Measurements from ENCODE around the gene OR52N4.

OR52N4 gene

DNA sequence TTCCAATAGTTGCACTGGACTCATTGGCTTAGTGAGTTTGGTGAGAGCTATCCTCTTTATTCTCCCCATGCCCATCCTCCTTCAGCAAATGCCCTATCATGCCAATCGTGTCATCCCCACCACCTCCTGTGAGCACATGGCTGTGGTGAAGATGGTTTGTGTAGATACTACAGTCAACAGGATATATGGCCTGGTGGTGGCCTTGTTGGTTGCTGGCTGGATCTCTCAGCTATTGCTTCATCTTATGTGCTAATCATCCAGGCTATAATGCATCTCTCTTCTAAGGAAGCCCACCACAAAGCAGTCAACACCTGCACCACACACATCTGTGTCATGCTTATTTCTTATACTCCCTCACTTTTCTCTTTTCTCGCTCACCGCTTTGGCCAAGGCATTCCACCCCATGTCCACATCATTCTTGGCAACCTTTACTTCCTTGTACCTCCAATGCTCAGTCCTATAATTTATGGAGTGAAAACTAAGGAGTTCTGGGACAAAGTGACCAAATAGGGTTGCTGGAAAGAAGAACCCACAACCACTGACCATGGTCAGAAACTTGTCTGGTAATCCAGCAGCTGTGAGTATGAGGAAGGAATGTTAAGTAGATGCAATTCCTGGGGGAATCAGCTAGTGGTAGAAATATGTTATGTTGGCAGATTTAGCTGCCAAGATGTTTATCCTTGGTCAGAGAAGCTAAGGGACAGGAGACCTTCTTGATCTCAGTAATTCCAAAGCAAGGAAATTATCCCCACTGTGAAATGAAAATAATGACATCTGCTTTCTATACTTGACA lies 34.1 kb upstream of the OR52N4 start:
- TF ChIP-seq POLR2AphosphoS5 (IDR thresholded peaks at IDR 0.05; ENCODE audit: low read depth, low read length), result no peak
- no peak for TF ChIP-seq FOXP2 (optimal IDR thresholded peaks at IDR 0.05; ENCODE audit: borderline replicate concordance, extremely low read depth, extremely low read length, insufficient read depth)
- no peak for TF ChIP-seq SIN3A (IDR thresholded peaks at IDR 0.05; ENCODE audit: borderline replicate concordance, insufficient read depth, low read length)
- TF ChIP-seq, protein P1, sequence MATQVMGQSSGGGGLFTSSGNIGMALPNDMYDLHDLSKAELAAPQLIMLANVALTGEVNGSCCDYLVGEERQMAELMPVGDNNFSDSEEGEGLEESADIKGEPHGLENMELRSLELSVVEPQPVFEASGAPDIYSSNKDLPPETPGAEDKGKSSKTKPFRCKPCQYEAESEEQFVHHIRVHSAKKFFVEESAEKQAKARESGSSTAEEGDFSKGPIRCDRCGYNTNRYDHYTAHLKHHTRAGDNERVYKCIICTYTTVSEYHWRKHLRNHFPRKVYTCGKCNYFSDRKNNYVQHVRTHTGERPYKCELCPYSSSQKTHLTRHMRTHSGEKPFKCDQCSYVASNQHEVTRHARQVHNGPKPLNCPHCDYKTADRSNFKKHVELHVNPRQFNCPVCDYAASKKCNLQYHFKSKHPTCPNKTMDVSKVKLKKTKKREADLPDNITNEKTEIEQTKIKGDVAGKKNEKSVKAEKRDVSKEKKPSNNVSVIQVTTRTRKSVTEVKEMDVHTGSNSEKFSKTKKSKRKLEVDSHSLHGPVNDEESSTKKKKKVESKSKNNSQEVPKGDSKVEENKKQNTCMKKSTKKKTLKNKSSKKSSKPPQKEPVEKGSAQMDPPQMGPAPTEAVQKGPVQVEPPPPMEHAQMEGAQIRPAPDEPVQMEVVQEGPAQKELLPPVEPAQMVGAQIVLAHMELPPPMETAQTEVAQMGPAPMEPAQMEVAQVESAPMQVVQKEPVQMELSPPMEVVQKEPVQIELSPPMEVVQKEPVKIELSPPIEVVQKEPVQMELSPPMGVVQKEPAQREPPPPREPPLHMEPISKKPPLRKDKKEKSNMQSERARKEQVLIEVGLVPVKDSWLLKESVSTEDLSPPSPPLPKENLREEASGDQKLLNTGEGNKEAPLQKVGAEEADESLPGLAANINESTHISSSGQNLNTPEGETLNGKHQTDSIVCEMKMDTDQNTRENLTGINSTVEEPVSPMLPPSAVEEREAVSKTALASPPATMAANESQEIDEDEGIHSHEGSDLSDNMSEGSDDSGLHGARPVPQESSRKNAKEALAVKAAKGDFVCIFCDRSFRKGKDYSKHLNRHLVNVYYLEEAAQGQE (IDR thresholded peaks at IDR 0.05; ENCODE audit: insufficient read depth in 1 of 2, low read depth in 2 of 2, low read length in 2 of 2), result no peak
- TF ChIP-seq TAF1 (IDR thresholded peaks at IDR 0.05; ENCODE audit: borderline replicate concordance, insufficient read depth, low read length), result no peak

DNA sequence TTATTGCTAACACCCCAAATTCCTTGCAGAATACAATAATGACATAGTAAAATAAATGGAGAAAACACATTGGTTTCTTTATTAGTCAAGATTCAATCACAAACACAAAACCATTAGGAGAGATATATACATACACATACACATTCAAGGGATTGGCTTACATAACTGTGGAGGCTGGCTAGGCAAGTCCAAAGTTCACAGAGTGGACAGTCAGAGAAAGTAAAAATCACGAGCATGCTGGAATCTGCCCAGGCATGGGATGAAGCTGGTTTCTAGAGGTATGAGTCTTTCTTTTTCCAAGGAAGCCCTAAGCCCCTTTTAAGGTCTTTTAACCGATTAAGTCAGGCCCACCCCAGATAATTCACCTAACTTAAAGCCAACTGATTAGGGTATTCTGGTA lies 31.4 kb upstream of the OR52N4 start:
- no peak for TF ChIP-seq POLR2AphosphoS5 (IDR thresholded peaks at IDR 0.05; ENCODE audit: low read depth, low read length)
- no peak for TF ChIP-seq SIN3A (IDR thresholded peaks at IDR 0.05; ENCODE audit: borderline replicate concordance, insufficient read depth, low read length)
- TF ChIP-seq FOXP2 (optimal IDR thresholded peaks at IDR 0.05; ENCODE audit: borderline replicate concordance, extremely low read depth, extremely low read length, insufficient read depth), result no peak
- TF ChIP-seq TAF1 (IDR thresholded peaks at IDR 0.05; ENCODE audit: borderline replicate concordance, insufficient read depth, low read length), result no peak
- TF ChIP-seq, protein P1 (IDR thresholded peaks at IDR 0.05; ENCODE audit: insufficient read depth in 1 of 2, low read depth in 2 of 2, low read length in 2 of 2), result no peak

DNA sequence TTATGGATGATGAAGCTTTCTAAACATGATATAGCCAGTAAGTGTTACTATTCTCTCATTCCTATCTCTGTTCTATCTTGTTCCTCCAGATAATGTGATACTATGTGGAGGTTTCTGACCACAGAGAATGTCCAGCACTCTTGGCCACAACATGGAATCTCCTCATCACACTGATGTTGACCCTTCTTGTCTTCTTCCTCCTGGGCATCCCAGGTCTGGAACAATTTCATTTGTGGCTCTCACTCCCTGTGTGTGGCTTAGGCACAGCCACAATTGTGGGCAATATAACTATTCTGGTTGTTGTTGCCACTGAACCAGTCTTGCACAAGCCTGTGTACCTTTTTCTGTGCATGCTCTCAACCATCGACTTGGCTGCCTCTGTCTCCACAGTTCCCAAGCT lies 27.7 kb upstream of the OR52N4 start:
- no peak for TF ChIP-seq POLR2AphosphoS5 (IDR thresholded peaks at IDR 0.05; ENCODE audit: low read depth, low read length)
- TF ChIP-seq, protein P1 (IDR thresholded peaks at IDR 0.05; ENCODE audit: insufficient read depth in 1 of 2, low read depth in 2 of 2, low read length in 2 of 2), result no peak
- no peak for TF ChIP-seq TAF1 (IDR thresholded peaks at IDR 0.05; ENCODE audit: borderline replicate concordance, insufficient read depth, low read length)
- TF ChIP-seq FOXP2 (optimal IDR thresholded peaks at IDR 0.05; ENCODE audit: borderline replicate concordance, extremely low read depth, extremely low read length, insufficient read depth), result no peak
- no peak for TF ChIP-seq SIN3A (IDR thresholded peaks at IDR 0.05; ENCODE audit: borderline replicate concordance, insufficient read depth, low read length)

DNA sequence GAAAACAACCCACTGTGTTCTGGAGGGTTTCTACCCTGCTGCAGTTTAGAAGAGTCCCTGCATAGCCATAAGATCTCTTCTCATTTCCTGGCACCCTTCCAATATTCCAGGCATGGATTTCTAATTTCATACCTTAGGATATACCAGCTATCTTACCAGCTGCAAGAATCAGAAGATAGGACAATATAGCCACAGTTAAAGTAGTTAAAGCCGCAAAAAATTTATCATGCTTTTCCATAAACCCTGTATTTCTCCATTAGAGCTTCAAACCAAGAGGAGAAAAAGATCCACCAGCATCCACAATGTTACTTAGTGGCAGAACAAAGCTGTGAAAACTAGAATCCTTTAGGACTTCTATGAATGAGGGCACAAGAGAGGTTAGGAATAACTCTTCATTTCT lies 26.4 kb upstream of the OR52N4 start:
- TF ChIP-seq, protein P1 (IDR thresholded peaks at IDR 0.05; ENCODE audit: insufficient read depth in 1 of 2, low read depth in 2 of 2, low read length in 2 of 2), result no peak
- TF ChIP-seq SIN3A (IDR thresholded peaks at IDR 0.05; ENCODE audit: borderline replicate concordance, insufficient read depth, low read length), result no peak
- no peak for TF ChIP-seq FOXP2 (optimal IDR thresholded peaks at IDR 0.05; ENCODE audit: borderline replicate concordance, extremely low read depth, extremely low read length, insufficient read depth)
- no peak for TF ChIP-seq TAF1 (IDR thresholded peaks at IDR 0.05; ENCODE audit: borderline replicate concordance, insufficient read depth, low read length)
- TF ChIP-seq POLR2AphosphoS5 (IDR thresholded peaks at IDR 0.05; ENCODE audit: low read depth, low read length), result no peak

Data from PFSK-1 (cell line).